T1000 (cell line): ENCODE results near the gene GPR75.

ENCODE experiments used
- DNase-seq: peaks from one replicate; lab custom pipeline; 2025; ENCODE audit warnings: mixed read lengths; lab: John Stamatoyannopoulos, UW

GPR75 gene

GRCh38 chr2:53859206-53860181, at the start of gene GPR75:
GPR75 (minus strand) TSS chr2:53859967; CDS start chr2:53854756, 5,211 bp downstream.
- no peak for DNase-seq

- no peak for DNase-seq
These were observed 47.8 kb upstream of the GPR75 start for GRCh38 chr2:53907582-53907981.

GRCh38 chr2:53905396-53905795, 45.6 kb upstream of the GPR75 start:
- no peak for DNase-seq

- DNase-seq: no peak
These were observed 43.2 kb upstream of the GPR75 start for GRCh38 chr2:53903011-53903410.

GRCh38 chr2:53901192-53901591, 41.4 kb upstream of the GPR75 start:
- no peak for DNase-seq

GRCh38 chr2:53896864-53897263, 37.1 kb upstream of the GPR75 start:
- DNase-seq: no peak

- DNase-seq: no peak
These were observed 26.9 kb upstream of the GPR75 start for GRCh38 chr2:53886406-53887280.

- no peak for DNase-seq
These were observed 25.1 kb upstream of the GPR75 start for GRCh38 chr2:53884883-53885282.

- DNase-seq: no peak
These were observed 22.2 kb upstream of the GPR75 start for GRCh38 chr2:53881986-53882385.

GRCh38 chr2:53881360-53881759, 21.6 kb upstream of the GPR75 start:
- DNase-seq: no peak

GRCh38 chr2:53880756-53881155, 21.0 kb upstream of the GPR75 start:
- DNase-seq: no peak

GRCh38 chr2:53877556-53877955, 17.8 kb upstream of the GPR75 start:
- DNase-seq: no peak

- no peak for DNase-seq
These were observed 17.3 kb upstream of the GPR75 start for GRCh38 chr2:53877112-53877511.

GRCh38 chr2:53874401-53874950, 14.7 kb upstream of the GPR75 start:
- no peak for DNase-seq

GRCh38 chr2:53867773-53868172, 8.0 kb upstream of the GPR75 start:
- no peak for DNase-seq

GRCh38 chr2:53867169-53867568, 7.4 kb upstream of the GPR75 start:
- no peak for DNase-seq

GRCh38 chr2:53865962-53866361, 6.2 kb upstream of the GPR75 start:
- DNase-seq: no peak

GRCh38 chr2:53865264-53865663, 5.5 kb upstream of the GPR75 start:
- no peak for DNase-seq

GRCh38 chr2:53863538-53864227, 3.9 kb upstream of the GPR75 start:
- no peak for DNase-seq

GRCh38 chr2:53861824-53862223, 2.1 kb upstream of the GPR75 start:
- no peak for DNase-seq

GRCh38 chr2:53856272-53856671, 3.5 kb downstream of the GPR75 start:
- no peak for DNase-seq

- DNase-seq: no peak
These were observed 5.1 kb downstream of the GPR75 start for GRCh38 chr2:53854678-53855077.
